GM23338 (cell line): ENCODE data around the gene PXYLP1. TPM values are rescaled to one million over a fixed set of nuclear protein-coding genes. Genes with fewer than 3 reads are reported as not detected.

Experiments
- ATAC-seq: fragments of 200-7000 bp; cut with Tn5 transposase; 3 replicates; pipeline ENCODE4 v1.9.1; 2020
- DNase-seq: peaks from one replicate; pipeline ENCODE4 v3.0.0-alpha.2; 2015; ENCODE audit warnings: low spot score
- H2AFZ ChIP-seq: fragments of 200-600 bp; sonication (generic); 2 replicates; pipeline ENCODE4 v1.8.0; 2016; ENCODE audit warnings: antibody characterized with exemption, mild to moderate bottlenecking, moderate library complexity
- H3F3A ChIP-seq: fragments of 200-600 bp; sonication (generic); replicated peaks from 2 replicates; pipeline ENCODE4 v1.8.0; 2017; ENCODE audit warnings: antibody characterized with exemption, mixed run types, low read depth
- H3K27ac ChIP-seq: fragments of 200-600 bp; sonication (generic); 2 replicates; pipeline ENCODE4 v1.6.1; 2016; ENCODE audit warnings: low read depth
- H3K27me3 ChIP-seq: fragments of 200-600 bp; sonication (generic); 2 replicates; pipeline ENCODE4 v1.8.0; 2016; ENCODE audit warnings: mild to moderate bottlenecking, mixed run types, moderate library complexity; ENCODE audit not compliant: insufficient read depth
- H3K36me3 ChIP-seq: fragments of 200-600 bp; sonication (generic); 2 replicates; pipeline ENCODE4 v1.8.0; 2016; ENCODE audit warnings: mild to moderate bottlenecking; ENCODE audit not compliant: insufficient read depth
- H3K4me1 ChIP-seq: fragments of 200-600 bp; sonication (generic); 2 replicates; pipeline ENCODE4 v1.8.0; 2016; ENCODE audit warnings: mild to moderate bottlenecking, moderate library complexity; ENCODE audit not compliant: insufficient read depth
- H3K4me2 ChIP-seq: fragments of 200-600 bp; sonication (generic); 2 replicates; pipeline ENCODE4 v1.7.1; 2017; ENCODE audit warnings: mixed run types
- H3K4me3 ChIP-seq: fragments of 200-600 bp; sonication (generic); 2 replicates; pipeline ENCODE4 v1.6.1; 2016; ENCODE audit warnings: mixed run types
- H3K79me2 ChIP-seq: fragments of 200-600 bp; sonication (generic); replicated peaks from 2 replicates; pipeline ENCODE4 v1.8.0; 2017; ENCODE audit warnings: mild to moderate bottlenecking; ENCODE audit not compliant: insufficient read depth
- H3K9me2 ChIP-seq: fragments of 200-600 bp; sonication (generic); 2 replicates; pipeline ENCODE4 v1.8.0; 2017; ENCODE audit not compliant: insufficient read depth
- H4K20me1 ChIP-seq: fragments of 200-600 bp; sonication (generic); replicated peaks from 2 replicates; pipeline ENCODE4 v1.8.0; 2017; ENCODE audit warnings: mild to moderate bottlenecking; ENCODE audit not compliant: insufficient read depth
- H3K27ac Mint-ChIP-seq: 2 replicates; pipeline ENCODE4 v1.8.0; 2020; ENCODE audit warnings: inconsistent platforms, mild to moderate bottlenecking, moderate library complexity, mixed read lengths
- H3K27me3 Mint-ChIP-seq: 3 replicates; pipeline ENCODE4 v1.8.0; 2022; ENCODE audit warnings: low read depth, mild to moderate bottlenecking, moderate library complexity, mixed read lengths, inconsistent platforms; ENCODE audit not compliant: insufficient read depth, poor library complexity
- H3K36me3 Mint-ChIP-seq: 3 replicates; pipeline ENCODE4 v1.8.0; 2021; ENCODE audit warnings: low read depth, mild to moderate bottlenecking, inconsistent platforms, moderate library complexity, mixed read lengths
- H3K4me1 Mint-ChIP-seq: 3 replicates; pipeline ENCODE4 v1.8.0; 2020; ENCODE audit warnings: mild to moderate bottlenecking, inconsistent platforms, mixed read lengths
- H3K4me3 Mint-ChIP-seq: 3 replicates; pipeline ENCODE4 v1.8.0; 2021; ENCODE audit warnings: moderate library complexity, mild to moderate bottlenecking, inconsistent platforms, mixed read lengths
- H3K9me3 Mint-ChIP-seq: 3 replicates; pipeline ENCODE4 v1.8.0; 2020; ENCODE audit warnings: moderate library complexity, mild to moderate bottlenecking, inconsistent platforms, mixed read lengths
- EZH2 ChIP-seq: fragments of 200-600 bp; sonication (generic); IDR thresholded peaks from one replicate; pipeline ENCODE4 v1.8.0; 2017; ENCODE audit warnings: antibody characterized with exemption, mild to moderate bottlenecking, low read depth; ENCODE audit not compliant: unreplicated experiment
- EZH2phosphoT487 ChIP-seq: fragments of 200-600 bp; sonication (generic); IDR thresholded peaks from one replicate; pipeline ENCODE4 v1.8.1; 2018; ENCODE audit warnings: antibody characterized with exemption; ENCODE audit not compliant: unreplicated experiment
- JUNB ChIP-seq: IDR thresholded peaks from one replicate; pipeline ENCODE4 v1.6.1; 2016; ENCODE audit warnings: antibody characterized with exemption; ENCODE audit not compliant: unreplicated experiment
- NANOG ChIP-seq: IDR thresholded peaks from 2 replicates; pipeline ENCODE4 v1.6.1; 2016; ENCODE audit warnings: antibody characterized with exemption, borderline replicate concordance
- POLR2AphosphoS5 ChIP-seq: IDR thresholded peaks from 2 replicates; pipeline ENCODE4 v1.6.1; 2016; ENCODE audit warnings: antibody characterized with exemption, low read depth
- STAT1 ChIP-seq: IDR thresholded peaks from one replicate; pipeline ENCODE4 v1.6.1; 2016; ENCODE audit warnings: antibody characterized with exemption; ENCODE audit not compliant: unreplicated experiment
- ZNF331 ChIP-seq: fragments of 250-450 bp; sonication (Bioruptor Pico); IDR thresholded peaks from 2 replicates; pipeline ENCODE4 v1.5.0; 2020; ENCODE audit warnings: low read depth, mild to moderate bottlenecking, moderate library complexity
- polyA plus RNA-seq: library from polyadenylated mRNA; unstranded; fragments of >200 nt; fragmentation: Nextera tagmentation; extraction: Ambion mirVana; gene quantifications from 2 replicates; pipeline ENCODE4 v1.2.1, GENCODE V29; 2016
- total RNA-seq: library from RNA; depleted of rRNA; stranded (reverse); fragments of >200 nt; shearing (Covaris generic); gene quantifications from 2 replicates; pipeline ENCODE4 v1.2.3, GENCODE V29; 2014
- TF ChIP-seq, protein P1 (sequence below): fragments of 250-450 bp; sonication (Bioruptor Pico); IDR thresholded peaks from 2 replicates; pipeline ENCODE4 v1.5.0; 2020; ENCODE audit warnings: mild to moderate bottlenecking, moderate library complexity
- TF ChIP-seq, protein P2 (sequence below), 2 experiments: fragments of 200-600 bp in 1 of 2; sonication (generic) in 1 of 2; conservative IDR thresholded peaks; 2 replicates each; pipeline versions ENCODE4 v1.5.1 to v1.6.1; 2016 to 2017; ENCODE audit warnings: antibody characterized with exemption in 2 of 2, low read depth in 2 of 2, mild to moderate bottlenecking in 2 of 2, moderate library complexity in 1 of 2

Gene PXYLP1
- total and polyA plus RNA-seq, 2 experiments from 2014 or later, result 8.9 to 20.1 TPM

DNA sequence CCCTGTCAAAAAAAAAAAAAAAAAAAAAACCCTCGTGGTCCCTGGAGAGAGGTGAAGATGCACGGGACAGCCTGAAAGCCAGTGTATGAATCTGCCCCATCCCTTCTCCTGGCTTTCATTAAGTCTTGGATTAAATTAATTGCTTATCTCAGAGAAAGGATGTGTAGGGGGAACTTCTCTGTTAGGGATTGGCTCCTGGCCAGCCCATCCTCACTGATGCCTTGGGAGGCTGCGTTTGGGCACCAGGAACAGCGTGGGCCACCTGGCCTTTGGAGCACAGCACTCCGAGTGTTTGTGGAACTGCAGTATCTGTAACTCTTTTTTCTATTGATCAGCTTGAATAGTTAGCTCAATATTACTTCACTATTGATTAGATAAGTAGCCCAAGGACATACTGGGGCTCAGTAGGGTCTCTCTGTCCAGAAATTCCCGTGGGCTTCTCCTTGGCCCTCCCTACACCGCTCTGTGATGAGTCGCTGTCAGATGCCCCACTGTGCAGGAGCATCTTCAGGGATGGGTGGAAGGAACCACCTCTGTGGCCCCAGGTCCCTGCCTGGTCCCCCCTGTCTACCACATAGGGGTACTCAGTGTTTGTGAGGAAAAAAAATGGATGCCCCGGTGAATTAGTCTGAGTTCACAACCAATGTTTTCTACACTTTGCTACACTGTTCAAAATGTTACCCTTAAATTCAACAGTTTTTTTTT, 2.0 kb downstream of the PXYLP1 start (continued):
- TF ChIP-seq, protein P1, sequence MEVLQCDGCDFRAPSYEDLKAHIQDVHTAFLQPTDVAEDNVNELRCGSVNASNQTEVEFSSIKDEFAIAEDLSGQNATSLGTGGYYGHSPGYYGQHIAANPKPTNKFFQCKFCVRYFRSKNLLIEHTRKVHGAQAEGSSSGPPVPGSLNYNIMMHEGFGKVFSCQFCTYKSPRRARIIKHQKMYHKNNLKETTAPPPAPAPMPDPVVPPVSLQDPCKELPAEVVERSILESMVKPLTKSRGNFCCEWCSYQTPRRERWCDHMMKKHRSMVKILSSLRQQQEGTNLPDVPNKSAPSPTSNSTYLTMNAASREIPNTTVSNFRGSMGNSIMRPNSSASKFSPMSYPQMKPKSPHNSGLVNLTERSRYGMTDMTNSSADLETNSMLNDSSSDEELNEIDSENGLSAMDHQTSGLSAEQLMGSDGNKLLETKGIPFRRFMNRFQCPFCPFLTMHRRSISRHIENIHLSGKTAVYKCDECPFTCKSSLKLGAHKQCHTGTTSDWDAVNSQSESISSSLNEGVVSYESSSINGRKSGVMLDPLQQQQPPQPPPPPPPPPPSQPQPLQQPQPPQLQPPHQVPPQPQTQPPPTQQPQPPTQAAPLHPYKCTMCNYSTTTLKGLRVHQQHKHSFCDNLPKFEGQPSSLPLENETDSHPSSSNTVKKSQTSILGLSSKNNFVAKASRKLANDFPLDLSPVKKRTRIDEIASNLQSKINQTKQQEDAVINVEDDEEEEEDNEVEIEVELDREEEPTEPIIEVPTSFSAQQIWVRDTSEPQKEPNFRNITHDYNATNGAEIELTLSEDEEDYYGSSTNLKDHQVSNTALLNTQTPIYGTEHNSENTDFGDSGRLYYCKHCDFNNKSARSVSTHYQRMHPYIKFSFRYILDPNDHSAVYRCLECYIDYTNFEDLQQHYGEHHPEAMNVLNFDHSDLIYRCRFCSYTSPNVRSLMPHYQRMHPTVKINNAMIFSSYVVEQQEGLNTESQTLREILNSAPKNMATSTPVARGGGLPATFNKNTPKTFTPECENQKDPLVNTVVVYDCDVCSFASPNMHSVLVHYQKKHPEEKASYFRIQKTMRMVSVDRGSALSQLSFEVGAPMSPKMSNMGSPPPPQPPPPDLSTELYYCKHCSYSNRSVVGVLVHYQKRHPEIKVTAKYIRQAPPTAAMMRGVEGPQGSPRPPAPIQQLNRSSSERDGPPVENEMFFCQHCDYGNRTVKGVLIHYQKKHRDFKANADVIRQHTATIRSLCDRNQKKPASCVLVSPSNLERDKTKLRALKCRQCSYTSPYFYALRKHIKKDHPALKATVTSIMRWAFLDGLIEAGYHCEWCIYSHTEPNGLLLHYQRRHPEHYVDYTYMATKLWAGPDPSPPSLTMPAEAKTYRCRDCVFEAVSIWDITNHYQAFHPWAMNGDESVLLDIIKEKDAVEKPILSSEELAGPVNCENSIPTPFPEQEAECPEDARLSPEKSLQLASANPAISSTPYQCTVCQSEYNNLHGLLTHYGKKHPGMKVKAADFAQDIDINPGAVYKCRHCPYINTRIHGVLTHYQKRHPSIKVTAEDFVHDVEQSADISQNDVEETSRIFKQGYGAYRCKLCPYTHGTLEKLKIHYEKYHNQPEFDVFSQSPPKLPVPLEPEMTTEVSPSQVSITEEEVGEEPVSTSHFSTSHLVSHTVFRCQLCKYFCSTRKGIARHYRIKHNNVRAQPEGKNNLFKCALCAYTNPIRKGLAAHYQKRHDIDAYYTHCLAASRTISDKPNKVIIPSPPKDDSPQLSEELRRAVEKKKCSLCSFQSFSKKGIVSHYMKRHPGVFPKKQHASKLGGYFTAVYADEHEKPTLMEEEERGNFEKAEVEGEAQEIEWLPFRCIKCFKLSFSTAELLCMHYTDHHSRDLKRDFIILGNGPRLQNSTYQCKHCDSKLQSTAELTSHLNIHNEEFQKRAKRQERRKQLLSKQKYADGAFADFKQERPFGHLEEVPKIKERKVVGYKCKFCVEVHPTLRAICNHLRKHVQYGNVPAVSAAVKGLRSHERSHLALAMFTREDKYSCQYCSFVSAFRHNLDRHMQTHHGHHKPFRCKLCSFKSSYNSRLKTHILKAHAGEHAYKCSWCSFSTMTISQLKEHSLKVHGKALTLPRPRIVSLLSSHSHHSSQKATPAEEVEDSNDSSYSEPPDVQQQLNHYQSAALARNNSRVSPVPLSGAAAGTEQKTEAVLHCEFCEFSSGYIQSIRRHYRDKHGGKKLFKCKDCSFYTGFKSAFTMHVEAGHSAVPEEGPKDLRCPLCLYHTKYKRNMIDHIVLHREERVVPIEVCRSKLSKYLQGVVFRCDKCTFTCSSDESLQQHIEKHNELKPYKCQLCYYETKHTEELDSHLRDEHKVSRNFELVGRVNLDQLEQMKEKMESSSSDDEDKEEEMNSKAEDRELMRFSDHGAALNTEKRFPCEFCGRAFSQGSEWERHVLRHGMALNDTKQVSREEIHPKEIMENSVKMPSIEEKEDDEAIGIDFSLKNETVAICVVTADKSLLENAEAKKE (CRISPR knock-in tag), result no peak
- TF ChIP-seq, protein P2, sequence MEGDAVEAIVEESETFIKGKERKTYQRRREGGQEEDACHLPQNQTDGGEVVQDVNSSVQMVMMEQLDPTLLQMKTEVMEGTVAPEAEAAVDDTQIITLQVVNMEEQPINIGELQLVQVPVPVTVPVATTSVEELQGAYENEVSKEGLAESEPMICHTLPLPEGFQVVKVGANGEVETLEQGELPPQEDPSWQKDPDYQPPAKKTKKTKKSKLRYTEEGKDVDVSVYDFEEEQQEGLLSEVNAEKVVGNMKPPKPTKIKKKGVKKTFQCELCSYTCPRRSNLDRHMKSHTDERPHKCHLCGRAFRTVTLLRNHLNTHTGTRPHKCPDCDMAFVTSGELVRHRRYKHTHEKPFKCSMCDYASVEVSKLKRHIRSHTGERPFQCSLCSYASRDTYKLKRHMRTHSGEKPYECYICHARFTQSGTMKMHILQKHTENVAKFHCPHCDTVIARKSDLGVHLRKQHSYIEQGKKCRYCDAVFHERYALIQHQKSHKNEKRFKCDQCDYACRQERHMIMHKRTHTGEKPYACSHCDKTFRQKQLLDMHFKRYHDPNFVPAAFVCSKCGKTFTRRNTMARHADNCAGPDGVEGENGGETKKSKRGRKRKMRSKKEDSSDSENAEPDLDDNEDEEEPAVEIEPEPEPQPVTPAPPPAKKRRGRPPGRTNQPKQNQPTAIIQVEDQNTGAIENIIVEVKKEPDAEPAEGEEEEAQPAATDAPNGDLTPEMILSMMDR (conservative IDR thresholded peaks at IDR 0.05; ENCODE audit: low read depth in 2 of 2), result no peak
- TF ChIP-seq EZH2phosphoT487, result no peak
- TF ChIP-seq POLR2AphosphoS5, result no peak
- TF ChIP-seq ZNF331 (CRISPR knock-in tag), result no peak
- no peak for TF ChIP-seq EZH2

DNA sequence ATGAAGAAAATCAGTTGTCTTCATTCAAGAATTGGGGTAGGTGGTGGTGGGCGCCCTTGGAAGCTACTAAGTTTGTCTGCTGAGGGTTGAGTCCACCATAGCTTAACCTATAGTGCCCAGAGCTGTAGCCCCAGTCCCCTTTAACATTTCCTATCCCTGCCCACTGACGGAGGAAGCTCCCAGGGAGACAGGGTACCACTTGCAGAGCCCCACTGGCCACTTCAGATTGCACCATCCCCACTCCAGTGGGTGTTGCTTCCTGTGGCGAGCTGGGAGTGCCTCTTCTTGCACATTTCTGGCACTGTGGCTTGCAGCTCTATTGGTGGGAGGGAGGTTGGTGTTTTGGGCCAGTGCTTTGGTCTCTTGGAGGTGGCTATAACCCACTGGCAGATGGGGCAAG, 2.7 kb downstream of the PXYLP1 start:
- H3K9me3 Mint-ChIP-seq, result no peaks in the 10 kb centered on the region
- H3K27me3 Mint-ChIP-seq, result peaks cover 37% of the 10 kb centered on the region
- DNase-seq, result no peak
- H4K20me1 ChIP-seq, result peaks cover 5% of the 10 kb centered on the region
- H3K27ac Mint-ChIP-seq, result no peak overlapping the region
- H3K79me2 ChIP-seq, result peaks cover 6% of the 10 kb centered on the region; the same call in 1 of the 2 replicates
- no peak overlapping the region for H3K4me3 Mint-ChIP-seq
- no peak overlapping the region for H3K4me3 ChIP-seq
- H3F3A ChIP-seq, result peaks cover 10% of the 10 kb centered on the region; the same call in 1 of the 2 replicates
- H3K9me2 ChIP-seq, result no peaks in the 10 kb centered on the region
- H2AFZ ChIP-seq, result no peak overlapping the region
- no peaks in the 10 kb centered on the region; the same call in 1 of the 2 replicates for H3K36me3 ChIP-seq
- TF ChIP-seq STAT1 (no peak), JUNB (no peak), NANOG (no peak)
- no peak for ATAC-seq
- no peak overlapping the region for H3K27ac ChIP-seq
- peaks cover 48% of the 10 kb centered on the region for H3K4me1 Mint-ChIP-seq
- peaks cover 9% of the 10 kb centered on the region; the same call in 2 of the 3 replicates for H3K36me3 Mint-ChIP-seq
- peaks cover 21% of the 10 kb centered on the region for H3K4me1 ChIP-seq
- peaks cover 36% of the 10 kb centered on the region for H3K27me3 ChIP-seq
- H3K4me2 ChIP-seq, result no peak overlapping the region
